Trophoblast cell (in vitro differentiated cells and primary cell): ENCODE data around the gene COG8.

Experiments used
- DNase-seq, 2 donors: peaks; one replicate each; pipeline ENCODE4 v3.0.0-alpha.2; 2016
- H2AFZ ChIP-seq: 2 replicates; pipeline ENCODE4 v1.6.1; 2013; ENCODE audit warnings: low read length, moderate library complexity, mild to moderate bottlenecking; ENCODE audit not compliant: insufficient read depth, poor library complexity
- H2AK5ac ChIP-seq: 2 replicates; pipeline ENCODE4 v1.6.1; 2013; ENCODE audit warnings: mild to moderate bottlenecking, low read length
- H2BK120ac ChIP-seq: 2 replicates; pipeline ENCODE4 v1.6.1; 2013; ENCODE audit warnings: low read length, mild to moderate bottlenecking, moderate library complexity; ENCODE audit not compliant: insufficient read depth, poor library complexity
- H2BK12ac ChIP-seq: 2 replicates; pipeline ENCODE4 v1.6.1; 2013; ENCODE audit warnings: mild to moderate bottlenecking, low read length, moderate library complexity
- H2BK5ac ChIP-seq: 2 replicates; pipeline ENCODE4 v1.6.1; 2013; ENCODE audit warnings: low read length, low read depth, moderate library complexity, mild to moderate bottlenecking; ENCODE audit not compliant: poor library complexity
- H3K14ac ChIP-seq: 2 replicates; pipeline ENCODE4 v1.6.1; 2013; ENCODE audit warnings: mild to moderate bottlenecking, low read length
- H3K18ac ChIP-seq: 2 replicates; pipeline ENCODE4 v1.6.1; 2013; ENCODE audit warnings: mild to moderate bottlenecking, low read length
- H3K23ac ChIP-seq: 2 replicates; pipeline ENCODE4 v1.6.1; 2013; ENCODE audit warnings: low read length
- H3K27ac ChIP-seq: 2 replicates; pipeline ENCODE4 v1.5.1; 2013; ENCODE audit warnings: low read depth, mild to moderate bottlenecking, inconsistent platforms, low read length, moderate library complexity
- H3K27me3 ChIP-seq: 2 replicates; pipeline ENCODE4 v1.6.1; 2013; ENCODE audit warnings: inconsistent platforms, mild to moderate bottlenecking, low read length, moderate library complexity; ENCODE audit not compliant: insufficient read depth
- H3K36me3 ChIP-seq, 2 experiments: 1 replicate in 1 of 2; 2 replicates in 1 of 2; pipeline ENCODE4 v1.6.1; 2013; ENCODE audit warnings: low read length in 2 of 2, mild to moderate bottlenecking in 2 of 2, moderate library complexity in 1 of 2; ENCODE audit not compliant: insufficient read depth in 2 of 2, control insufficient read depth in 1 of 2
- H3K4ac ChIP-seq: 2 replicates; pipeline ENCODE4 v1.6.1; 2013; ENCODE audit warnings: low read depth, mild to moderate bottlenecking, low read length, moderate library complexity
- H3K4me1 ChIP-seq, 2 experiments: 1 replicate in 1 of 2; 2 replicates in 1 of 2; pipeline ENCODE4 v1.6.1; 2013; ENCODE audit warnings: low read length in 2 of 2, mild to moderate bottlenecking in 2 of 2, moderate library complexity in 1 of 2; ENCODE audit not compliant: insufficient read depth in 2 of 2, control insufficient read depth in 1 of 2
- H3K4me2 ChIP-seq: 2 replicates; pipeline ENCODE4 v1.6.1; 2013; ENCODE audit warnings: inconsistent platforms, mild to moderate bottlenecking, low read length, moderate library complexity
- H3K4me3 ChIP-seq: 2 replicates; pipeline ENCODE4 v1.5.1; 2013; ENCODE audit warnings: mild to moderate bottlenecking, low read depth, low read length, inconsistent platforms
- H3K79me1 ChIP-seq: one replicate; pipeline ENCODE4 v1.6.1; 2013; ENCODE audit warnings: low read length
- H3K79me2 ChIP-seq: 2 replicates; pipeline ENCODE4 v1.6.1; 2013; ENCODE audit warnings: low read length, mild to moderate bottlenecking; ENCODE audit not compliant: control insufficient read depth, insufficient read depth, poor library complexity
- H3K9ac ChIP-seq: 2 replicates; pipeline ENCODE4 v1.6.1; 2013; ENCODE audit warnings: mild to moderate bottlenecking, low read length
- H3K9me3 ChIP-seq: 2 replicates; pipeline ENCODE4 v1.6.1; 2013; ENCODE audit warnings: low read depth, mild to moderate bottlenecking, control low read depth, inconsistent platforms, low read length; ENCODE audit not compliant: insufficient read depth
- H4K12ac ChIP-seq: 2 replicates; pipeline ENCODE4 v1.6.1; 2013; ENCODE audit warnings: low read depth, mild to moderate bottlenecking, low read length, moderate library complexity
- H4K8ac ChIP-seq: 2 replicates; pipeline ENCODE4 v1.6.1; 2013; ENCODE audit warnings: low read depth, mild to moderate bottlenecking, low read length, moderate library complexity
- H4K91ac ChIP-seq: one replicate; pipeline ENCODE4 v1.6.1; 2013; ENCODE audit warnings: low read depth, mild to moderate bottlenecking, low read length, moderate library complexity
- whole genome bisulfite sequencing: extraction: QIAGEN DNeasy Blood & Tissue Kit; methylation state at CpG from one replicate; pipeline ENCODE4 v1.1.7; 2013; ENCODE audit warnings: missing lambda C conversion rate; ENCODE audit not compliant: insufficient read length, insufficient coverage; ENCODE audit errors: extremely low coverage; 5-methylcytosine and 5-hydroxymethylcytosine counted together

The COG8 gene

DNA sequence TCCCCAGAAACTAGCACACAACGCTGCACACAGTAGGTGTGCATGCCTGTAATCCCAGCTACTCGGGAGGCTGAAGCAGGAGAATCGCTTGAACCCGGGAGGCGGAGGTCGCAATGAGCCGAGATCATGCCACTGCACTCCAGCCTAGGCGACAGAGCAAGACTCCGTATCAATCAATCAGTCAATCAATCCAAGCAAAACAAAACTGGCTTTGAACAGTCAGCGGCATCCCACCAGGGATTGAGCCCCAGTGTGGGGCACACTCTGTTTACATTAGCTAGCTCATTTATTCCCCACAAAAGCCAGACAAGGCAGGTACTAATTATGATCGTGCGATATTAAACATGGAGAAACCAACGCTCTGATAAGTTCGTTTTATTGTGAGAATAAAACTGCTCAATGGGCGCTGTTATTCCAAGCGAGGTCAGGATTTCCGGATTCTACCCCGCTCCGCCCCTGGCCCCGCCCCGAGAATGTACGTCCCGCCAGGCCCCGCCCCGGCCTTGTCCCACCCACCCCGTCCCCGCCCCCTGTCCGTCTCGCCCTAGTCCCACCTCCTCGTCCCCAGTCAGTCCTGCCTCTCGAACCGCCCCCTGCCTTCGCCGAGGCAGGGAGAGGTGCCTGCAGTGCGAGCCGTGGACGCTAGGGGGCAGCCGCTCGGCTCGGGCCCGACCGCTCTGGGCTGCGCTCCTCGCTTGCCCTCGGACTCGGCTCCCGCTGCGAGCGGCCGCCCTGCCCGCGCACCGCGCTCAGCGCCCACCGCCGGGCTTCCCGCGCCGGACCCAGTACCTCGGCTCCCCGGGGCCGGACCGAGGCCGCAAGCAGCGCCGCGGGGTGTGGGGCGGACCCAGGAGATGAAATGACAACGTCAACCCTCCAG lies 28.5 kb downstream of the COG8 start, which contains the start of gene VPS4A:
Gene VPS4A (plus strand): TSS at position 698 of the 880 bp plus-strand sequence. CDS start 162 bp downstream, at position 860.
- Histone ChIP-seq H3K27ac (peak within 1 kb of the TSS; percentile 65), H2AFZ (peak within 1 kb of the TSS; percentile 98), H4K8ac (peak within 1 kb of the TSS; percentile 91), H2BK120ac (peak within 1 kb of the TSS; percentile 82), H3K27me3 (no peaks in the 10 kb centered on the region), H3K4me1 (peaks cover 3% of the 10 kb centered on the region in 2 experiments), H3K9ac (peak within 1 kb of the TSS; percentile 93), H3K36me3 (peaks cover 12 to 14% of the 10 kb centered on the region in 2 experiments), H2BK5ac (peak within 1 kb of the TSS; percentile 83), H3K23ac (no peak within 1 kb of the TSS), H3K79me2 (peaks cover 8% of the 10 kb centered on the region), H3K79me1 (peaks cover 2% of the 10 kb centered on the region), H3K4ac (peak within 1 kb of the TSS; percentile 87), H3K4me3 (peak within 1 kb of the TSS; percentile 92), H2AK5ac (no peak within 1 kb of the TSS), H4K12ac (peak within 1 kb of the TSS; percentile 74), H3K9me3 (no peaks in the 10 kb centered on the region), H3K18ac (peak within 1 kb of the TSS; percentile 92), H4K91ac (peak within 1 kb of the TSS; percentile 82), H3K4me2 (peak within 1 kb of the TSS; percentile 83), H2BK12ac (no peak within 1 kb of the TSS), H3K14ac (peak within 1 kb of the TSS; percentile 88)
- DNase-seq, result peak; percentile 97 to 98
- no CpG with 5 or more reads among the region's 70 CpGs for WGBS

DNA sequence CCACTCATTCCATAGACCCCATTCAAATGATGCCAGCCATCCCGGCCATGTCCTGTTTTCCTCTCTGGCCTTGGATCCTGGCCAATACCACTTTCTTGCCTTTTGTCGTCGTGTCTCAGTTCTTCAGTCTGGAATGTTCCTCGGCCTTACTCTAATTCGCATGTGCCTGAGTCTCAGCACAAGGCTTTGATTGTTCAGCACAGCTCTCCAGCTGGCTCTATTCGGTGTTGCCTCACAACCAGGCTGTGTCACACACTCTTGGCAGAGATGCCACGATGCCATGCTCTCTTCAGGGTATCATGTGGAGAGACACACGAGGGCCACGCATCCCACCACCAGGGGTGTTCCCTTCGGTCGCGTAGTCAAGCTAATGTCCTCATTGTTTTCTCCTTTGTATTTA lies 30.0 kb downstream of the COG8 start:
- Histone ChIP-seq H2BK5ac (no peak overlapping the region), H3K79me2 (peaks cover 8% of the 10 kb centered on the region), H2AK5ac (no peak overlapping the region), H3K4me1 (peaks cover 3% of the 10 kb centered on the region in 2 experiments), H2BK12ac (no peak overlapping the region), H4K91ac (no peak overlapping the region), H3K9ac (no peak overlapping the region), H3K14ac (no peak overlapping the region), H2BK120ac (no peak overlapping the region), H3K27ac (no peak overlapping the region), H2AFZ (no peak overlapping the region), H4K12ac (no peak overlapping the region), H3K27me3 (no peaks in the 10 kb centered on the region), H3K23ac (no peak overlapping the region), H3K36me3 (peaks cover 3 to 4% of the 10 kb centered on the region in 2 experiments), H3K18ac (no peak overlapping the region), H3K4ac (no peak overlapping the region), H4K8ac (no peak overlapping the region), H3K4me3 (no peak overlapping the region), H3K79me1 (peaks cover 2% of the 10 kb centered on the region), H3K4me2 (no peak overlapping the region), H3K9me3 (no peaks in the 10 kb centered on the region)
- WGBS, result no CpG with 5 or more reads among the region's 12 CpGs
- DNase-seq, result no peak

DNA sequence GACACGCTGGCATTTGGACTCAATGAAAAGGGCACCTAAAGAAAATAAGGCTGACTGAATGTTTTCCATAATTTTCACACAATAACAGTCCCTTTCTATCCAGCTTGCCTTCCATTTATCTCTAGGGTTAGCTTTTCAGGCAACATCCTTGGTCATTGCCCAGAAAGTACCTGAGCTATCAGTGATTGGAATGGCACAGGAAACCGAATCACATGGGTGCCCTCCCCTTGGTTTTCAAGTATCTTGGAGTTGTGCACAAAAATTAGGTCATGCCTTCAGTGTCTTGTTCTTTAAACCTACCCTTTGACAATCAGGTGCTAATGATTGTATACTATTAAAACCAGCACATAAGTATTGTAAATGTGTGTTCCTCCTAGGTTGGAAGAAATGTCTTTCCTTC lies 31.5 kb downstream of the COG8 start:
- no peak overlapping the region for H4K12ac ChIP-seq
- no peak overlapping the region for H2BK12ac ChIP-seq
- H3K4ac ChIP-seq, result no peak overlapping the region
- H3K36me3 ChIP-seq, result no peaks in the 10 kb centered on the region
- H3K4me1 ChIP-seq, result peaks cover 3% of the 10 kb centered on the region in 2 experiments
- H4K8ac ChIP-seq, result no peak overlapping the region
- H3K14ac ChIP-seq, result no peak overlapping the region
- no peak overlapping the region for H3K18ac ChIP-seq
- H2BK120ac ChIP-seq, result no peak overlapping the region
- H3K79me1 ChIP-seq, result peaks cover 2% of the 10 kb centered on the region
- H2AK5ac ChIP-seq, result no peak overlapping the region
- no peak overlapping the region for H2AFZ ChIP-seq
- H3K79me2 ChIP-seq, result peaks cover 8% of the 10 kb centered on the region
- H3K23ac ChIP-seq, result no peak overlapping the region
- H3K27ac ChIP-seq, result no peak overlapping the region
- no peak overlapping the region for H3K4me3 ChIP-seq
- no peak overlapping the region for H3K9ac ChIP-seq
- no peak for DNase-seq
- H3K27me3 ChIP-seq, result no peaks in the 10 kb centered on the region
- WGBS, result no CpG with 5 or more reads among the region's 2 CpGs
- no peak overlapping the region for H4K91ac ChIP-seq
- no peaks in the 10 kb centered on the region for H3K9me3 ChIP-seq
- no peak overlapping the region for H2BK5ac ChIP-seq
- no peak overlapping the region for H3K4me2 ChIP-seq

DNA sequence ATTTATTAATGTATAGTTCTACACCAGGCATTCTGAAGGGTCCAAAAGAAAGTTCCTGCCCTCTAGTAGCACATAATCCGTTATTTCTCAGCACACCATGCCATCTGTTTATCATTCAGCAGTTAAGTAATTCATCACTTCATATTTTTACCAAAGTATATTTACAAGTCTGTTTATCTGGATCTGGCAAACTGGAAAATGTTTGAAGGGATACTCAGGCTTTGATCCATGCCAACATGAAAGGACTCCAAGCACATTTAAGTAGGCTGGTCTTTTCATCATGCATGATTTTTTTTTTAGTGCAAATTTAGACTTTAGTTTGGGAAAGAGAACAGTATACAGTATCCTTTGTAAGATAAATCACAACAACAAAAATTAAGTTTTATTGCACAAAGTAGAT lies 32.3 kb downstream of the COG8 start:
- Histone ChIP-seq H4K8ac (no peak overlapping the region), H3K4me3 (no peak overlapping the region), H3K27me3 (no peaks in the 10 kb centered on the region), H4K12ac (no peak overlapping the region), H3K9me3 (no peaks in the 10 kb centered on the region), H3K27ac (no peak overlapping the region), H3K79me2 (peaks cover 6% of the 10 kb centered on the region), H3K4me2 (no peak overlapping the region), H3K14ac (no peak overlapping the region), H2BK120ac (no peak overlapping the region), H3K18ac (no peak overlapping the region), H4K91ac (no peak overlapping the region), H3K79me1 (peaks cover 2% of the 10 kb centered on the region), H3K36me3 (no peaks in the 10 kb centered on the region), H2BK12ac (no peak overlapping the region), H3K23ac (no peak overlapping the region), H2AFZ (no peak overlapping the region), H3K4me1 (peaks cover 0 to under 1% of the 10 kb centered on the region in 2 experiments), H3K9ac (no peak overlapping the region), H3K4ac (no peak overlapping the region), H2AK5ac (no peak overlapping the region), H2BK5ac (no peak overlapping the region)
- no CpG with 5 or more reads among the region's 1 CpG for WGBS
- no peak for DNase-seq
